GM10266 (cell line): ENCODE results near the gene LRRC46.

ENCODE experiments used
- DNase-seq: peaks from one replicate; pipeline ENCODE4 v3.0.0; 2012; ENCODE audit errors: extremely low spot score
- CTCF ChIP-seq: IDR thresholded peaks from 2 replicates; pipeline ENCODE4 v1.5.1; 2012; ENCODE audit warnings: mild to moderate bottlenecking, low read depth; ENCODE audit not compliant: control insufficient read depth, insufficient read depth; ENCODE audit errors: missing control alignments

LRRC46 gene

GRCh38 chr17:47841488-47842291, 10.2 kb downstream of the LRRC46 start:
- no peak for TF ChIP-seq CTCF
- no peak for DNase-seq

GRCh38 chr17:47843391-47843730, 11.9 kb downstream of the LRRC46 start:
- DNase-seq = no peak
- TF ChIP-seq CTCF = no peak

- no peak for DNase-seq
- TF ChIP-seq CTCF = no peak
These were observed 12.8 kb downstream of the LRRC46 start for GRCh38 chr17:47844227-47844626.

GRCh38 chr17:47844814-47845715, 13.6 kb downstream of the LRRC46 start:
- no peak for DNase-seq
- TF ChIP-seq CTCF = no peak

GRCh38 chr17:47845716-47846075, 14.2 kb downstream of the LRRC46 start:
- no peak for DNase-seq
- TF ChIP-seq CTCF = no peak

- no peak for DNase-seq
- TF ChIP-seq CTCF = no peak
These were observed 15.4 kb downstream of the LRRC46 start for GRCh38 chr17:47846716-47847340.
